Thyroid gland (tissue), 4 donors: Measurements from ENCODE around the gene TEX2. TPM values are rescaled to one million over a fixed set of nuclear protein-coding genes. Genes with fewer than 3 reads are reported as not detected.

Source experiments
- DNase-seq, 2 donors: peaks; one replicate each; pipeline ENCODE4 v3.0.0-alpha.2; 2019
- H3K27ac ChIP-seq, 3 donors: fragments of 200-600 bp; sonication (generic); 1 replicate in 2 of 3; 2 replicates in 1 of 3; pipeline ENCODE4 v1.5.1; 2016 to 2019; ENCODE audit warnings: mild to moderate bottlenecking in 1 of 3, moderate library complexity in 1 of 3
- H3K27me3 ChIP-seq: fragments of 200-600 bp; sonication (generic); one replicate; pipeline ENCODE4 v1.5.1; 2019
- H3K36me3 ChIP-seq, 2 donors: fragments of 200-600 bp; sonication (generic); one replicate each; pipeline ENCODE4 v1.5.1; 2016 to 2019
- H3K4me1 ChIP-seq, 2 donors: fragments of 200-600 bp; sonication (generic); one replicate each; pipeline ENCODE4 v1.5.1; 2017 to 2019
- H3K4me3 ChIP-seq, 3 donors: fragments of 200-600 bp; sonication (generic); replicated peaks in 1 of 3; 1 replicate in 2 of 3; 2 replicates in 1 of 3; pipeline ENCODE4 v1.5.1; 2016; ENCODE audit warnings: mild to moderate bottlenecking in 1 of 3
- H3K9me3 ChIP-seq: fragments of 200-600 bp; sonication (generic); one replicate; pipeline ENCODE4 v1.5.1; 2017
- CTCF ChIP-seq, 6 experiments: fragments of 200-600 bp in 3 of 6; fragments of 450-650 bp in 3 of 6; sonication (generic) in 3 of 6; IDR thresholded peaks; one replicate each; pipeline ENCODE4 v1.5.1; 2016 to 2019; ENCODE audit warnings: antibody characterized with exemption in 6 of 6, mild to moderate bottlenecking in 2 of 6, inconsistent platforms in 1 of 6, moderate library complexity in 1 of 6
- POLR2A ChIP-seq, 2 donors: fragments of 450-650 bp; IDR thresholded peaks; one replicate each; pipeline ENCODE4 v1.6.1; 2017; ENCODE audit warnings: antibody characterized with exemption in 2 of 2, mild to moderate bottlenecking in 2 of 2, moderate library complexity in 1 of 2
- WGBS, 2 donors: methylation state at CpG; one replicate each; pipeline ENCODE4 v1.1.5; 2017; 5-methylcytosine and 5-hydroxymethylcytosine counted together
- intact Hi-C: fragments of 100-400 bp; cut with DNase I; formaldehyde crosslinking; loops from one replicate; pipeline ENCODE4 v1.15.1; 2023
- total RNA-seq, 4 donors: library from RNA; depleted of rRNA; stranded (reverse); fragments of >200 nt; gene quantifications; one replicate each; pipeline ENCODE4 v1.2.3, GENCODE V29; 2016

Gene TEX2
- total RNA-seq, 4 donors from 2014 or later, result 63.9 to 101 (median 71.7) TPM

GRCh38 chr17:64146418-64147109 is 116.5 kb downstream of the TEX2 start:
- Histone ChIP-seq H3K4me1 (peaks cover 13 to 16% of the 10 kb centered on the region in 2 donors), H3K36me3 (peaks cover 0 to 4% of the 10 kb centered on the region in 2 donors), H3K27me3 (no peaks in the 10 kb centered on the region), H3K9me3 (no peaks in the 10 kb centered on the region), H3K27ac (peak overlapping the region; percentile 89 to 98 (median 96)), H3K4me3 (peak overlapping the region; percentile 6 to 77 (median 52))
- peak; percentile 73 to 75 for DNase-seq
- WGBS, 2 donors, result 7 to 15% methylated on average over 24 to 27 of the region's 34 CpGs
- TF ChIP-seq POLR2A (IDR thresholded peaks at IDR 0.05) (no peak), CTCF (IDR thresholded peaks at IDR 0.05) (no peak)
- intact Hi-C loops, result no loop called here

- Histone ChIP-seq H3K4me3 (peak overlapping the region; percentile 6 to 77 (median 52)), H3K4me1 (peaks cover 13 to 16% of the 10 kb centered on the region in 2 donors), H3K27ac (peak overlapping the region; percentile 89 to 98 (median 96)), H3K27me3 (no peaks in the 10 kb centered on the region), H3K36me3 (peaks cover 0 to 4% of the 10 kb centered on the region in 2 donors), H3K9me3 (no peaks in the 10 kb centered on the region)
- intact Hi-C loops, result no loop called here
- peak; percentile 98 for DNase-seq
- TF ChIP-seq POLR2A (IDR thresholded peaks at IDR 0.05) (peak; percentile 83 to 100), CTCF (IDR thresholded peaks at IDR 0.05) (peak in 2 of 6 experiments; percentile 18 to 29)
- WGBS, 2 donors, result 0 to 1% methylated on average over 23 to 41 of the region's 51 CpGs
Observed at GRCh38 chr17:64145751-64146417, 117.2 kb downstream of the TEX2 start.

- Histone ChIP-seq H3K36me3 (peaks cover 0 to 1% of the 10 kb centered on the region in 2 donors), H3K4me3 (peak overlapping the region; percentile 6 to 77 (median 45)), H3K27ac (peak overlapping the region; percentile 86 to 98 (median 96)), H3K4me1 (peaks cover 13 to 16% of the 10 kb centered on the region in 2 donors), H3K27me3 (no peaks in the 10 kb centered on the region), H3K9me3 (no peaks in the 10 kb centered on the region)
- no peak for DNase-seq
- intact Hi-C loops, result no loop called here
- WGBS, 2 donors, result 0% methylated on average over 15 of the region's 15 CpGs
- TF ChIP-seq CTCF (IDR thresholded peaks at IDR 0.05) (peak in 1 of 6 experiments; percentile 26), POLR2A (IDR thresholded peaks at IDR 0.05) (no peak)
Observed at GRCh38 chr17:64145375-64145750, 117.7 kb downstream of the TEX2 start.

- WGBS, 2 donors, result 83 to 88% methylated on average over 6 of the region's 6 CpGs
- DNase-seq, result no peak
- no peak overlapping the region for H3K4me3 ChIP-seq
- no peaks in the 10 kb centered on the region for H3K36me3 ChIP-seq
- no peak overlapping the region for H3K27ac ChIP-seq
- no peaks in the 10 kb centered on the region for H3K27me3 ChIP-seq
- intact Hi-C loops, result loop anchor here (10.0 kb wide), 1 partner anchor 115 kb away; the partner anchor contains the start of gene ICAM2
- H3K9me3 ChIP-seq, result no peaks in the 10 kb centered on the region
- no peak for TF ChIP-seq CTCF (IDR thresholded peaks at IDR 0.05)
- no peak for TF ChIP-seq POLR2A (IDR thresholded peaks at IDR 0.05)
- no peaks in the 10 kb centered on the region for H3K4me1 ChIP-seq
Observed at GRCh38 chr17:64139542-64139941, 123.5 kb downstream of the TEX2 start.

- no peaks in the 10 kb centered on the region for H3K36me3 ChIP-seq
- intact Hi-C loops, result loop anchor here (10.0 kb wide), 1 partner anchor 114 kb away; the partner anchor contains the start of gene ICAM2
- H3K27me3 ChIP-seq, result no peaks in the 10 kb centered on the region
- WGBS, 2 donors, result 82 to 87% methylated on average over 2 of the region's 2 CpGs
- no peaks in the 10 kb centered on the region for H3K4me1 ChIP-seq
- DNase-seq, result no peak
- H3K27ac ChIP-seq, result no peak overlapping the region
- H3K9me3 ChIP-seq, result no peaks in the 10 kb centered on the region
- H3K4me3 ChIP-seq, result no peak overlapping the region
- TF ChIP-seq CTCF (IDR thresholded peaks at IDR 0.05) (no peak), POLR2A (IDR thresholded peaks at IDR 0.05) (no peak)
Observed at GRCh38 chr17:64138441-64138840, 124.6 kb downstream of the TEX2 start.
